DMS153 treated with DMSO at 0.1 percent for 48 hours (cell line): Measurements from ENCODE around the gene CPED1.
"Not testable (repeated sequence)": the region's sequence is repeated elsewhere in the genome, so short reads cannot be mapped to it uniquely, and the experiment has no call there.

Experiments used
- DNase-seq: peaks from one replicate; lab custom pipeline; 2025; ENCODE audit not compliant: unreplicated experiment; lab: John Stamatoyannopoulos, UW

Gene CPED1

DNA sequence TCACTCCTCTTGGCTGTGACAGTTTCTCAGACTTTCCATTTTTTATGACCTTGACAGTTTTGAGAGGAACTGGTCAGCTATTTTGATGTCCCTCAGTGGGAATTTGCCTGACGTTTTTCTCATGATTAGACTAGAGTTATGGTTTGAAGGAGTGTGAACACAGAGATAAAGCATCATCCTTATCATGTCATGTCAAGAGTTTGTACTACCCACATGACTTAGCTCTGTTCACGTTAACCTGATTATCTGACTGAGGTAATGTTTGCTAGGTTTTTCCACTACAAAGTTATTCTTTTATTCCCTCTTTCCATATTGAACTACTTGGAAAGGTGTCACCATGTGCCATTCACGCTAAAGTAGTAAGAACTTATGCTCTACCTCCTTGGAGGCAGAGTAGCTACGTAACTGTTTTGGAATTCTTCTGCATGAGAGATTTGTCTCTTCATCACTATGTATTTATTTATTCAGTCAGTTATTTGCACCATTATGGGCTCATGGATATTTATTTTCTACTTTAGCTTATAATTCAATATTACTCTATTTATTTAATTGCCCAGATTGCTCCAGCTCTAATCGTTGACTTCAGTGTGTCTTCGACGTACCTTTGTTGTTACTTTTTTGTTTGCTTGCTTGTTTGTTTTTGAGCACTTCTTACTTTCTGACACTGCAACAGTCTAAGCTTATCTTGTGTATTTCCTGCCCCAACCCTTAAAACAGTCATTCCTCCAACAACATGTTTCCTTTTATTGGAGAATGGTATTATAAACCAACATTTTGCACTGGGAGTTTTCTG lies 50.4 kb downstream of the CPED1 start:
- DNase-seq, result no peak

DNA sequence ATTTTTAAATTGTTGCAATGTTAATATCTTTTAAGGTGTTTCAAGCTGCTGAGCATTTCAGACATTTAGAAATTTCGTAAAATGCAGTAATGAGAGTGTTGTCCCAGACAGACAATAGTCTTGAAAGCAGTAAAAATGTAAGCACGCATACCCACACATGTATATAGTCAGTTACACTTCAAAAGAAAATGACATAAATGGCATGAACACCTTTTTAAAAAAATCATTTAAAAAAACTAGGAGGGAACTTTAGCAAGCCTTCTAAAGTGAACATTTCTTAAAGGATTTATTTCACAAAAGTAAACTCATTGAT lies 51.0 kb downstream of the CPED1 start:
- DNase-seq, result no peak

GRCh38 chr7:121039994-121040393 lies 51.5 kb downstream of the CPED1 start:
- no peak for DNase-seq

- DNase-seq, result peak; percentile 13
Measured at GRCh38 chr7:121041516-121042148, 53.1 kb downstream of the CPED1 start.

- DNase-seq, result no peak
Measured at GRCh38 chr7:121042195-121042594, 53.7 kb downstream of the CPED1 start.

GRCh38 chr7:121042899-121043298 lies 54.4 kb downstream of the CPED1 start:
- DNase-seq, result no peak

GRCh38 chr7:121043314-121044234 lies 55.1 kb downstream of the CPED1 start:
- DNase-seq, result no peak

GRCh38 chr7:121045090-121045489 lies 56.6 kb downstream of the CPED1 start:
- no peak for DNase-seq

DNA sequence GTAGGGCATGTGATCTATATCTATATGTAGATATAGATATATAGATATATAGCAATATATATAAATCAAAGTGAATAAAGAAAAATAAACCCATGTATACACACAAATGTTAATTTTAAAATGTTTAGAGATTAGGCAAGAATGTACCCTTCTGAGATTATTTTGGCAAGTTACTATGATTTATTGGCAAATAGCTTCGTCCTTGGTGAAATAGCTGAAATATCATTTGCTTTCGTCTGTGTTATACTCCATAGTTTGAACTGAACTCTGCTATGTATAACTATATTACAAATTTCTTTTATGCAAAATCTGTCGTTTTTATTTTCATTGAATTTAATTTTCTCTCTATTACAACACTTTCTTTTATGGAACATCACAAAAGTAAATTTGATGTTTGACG lies 57.5 kb downstream of the CPED1 start:
- DNase-seq, result no peak

DNA sequence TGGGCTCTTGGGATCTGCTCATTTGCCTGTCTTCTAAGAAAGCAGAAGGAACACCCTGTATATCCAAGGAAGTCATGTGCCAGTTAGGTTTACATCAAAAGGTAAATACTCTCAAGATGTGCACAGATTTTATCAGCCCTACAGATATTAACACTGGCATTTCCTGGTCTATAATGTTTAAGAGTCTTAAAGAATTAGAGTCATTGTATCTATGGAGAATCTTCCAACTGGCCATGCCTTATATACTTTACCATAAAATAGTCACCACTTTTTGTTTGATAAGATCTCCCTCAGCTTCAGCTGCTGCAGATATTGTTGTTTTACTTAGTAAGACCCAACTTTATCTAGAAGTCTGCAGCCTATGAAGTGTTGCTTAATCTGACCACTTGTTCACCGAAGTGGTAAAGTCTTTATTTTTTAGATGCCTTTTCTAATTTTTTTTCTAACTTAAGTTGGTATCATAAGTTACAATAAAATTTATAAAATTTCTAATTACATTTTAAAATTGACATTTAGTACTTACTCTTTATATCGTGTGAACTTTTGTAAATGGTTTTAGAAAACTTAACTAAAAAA lies 58.5 kb downstream of the CPED1 start:
- no peak for DNase-seq

DNA sequence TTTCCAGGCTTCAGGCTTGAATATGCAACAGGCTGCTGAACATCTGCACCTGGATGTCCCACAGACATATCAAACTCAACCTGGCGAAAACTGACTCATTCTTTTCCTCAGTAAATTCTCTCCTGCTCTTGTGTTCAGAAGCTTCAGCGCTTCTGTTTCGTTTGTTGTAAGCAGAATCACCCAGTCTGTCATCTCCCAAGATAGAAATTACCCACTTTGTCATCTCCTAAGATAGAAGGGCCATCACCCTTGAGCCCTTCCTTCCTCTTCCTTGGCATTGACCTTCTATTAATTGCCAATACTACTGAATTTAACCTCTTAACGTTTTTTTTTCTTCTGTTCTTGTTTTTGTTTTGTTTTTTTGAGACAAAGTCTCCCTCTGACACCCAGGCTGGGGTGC lies 59.7 kb downstream of the CPED1 start:
- DNase-seq, result no peak

DNA sequence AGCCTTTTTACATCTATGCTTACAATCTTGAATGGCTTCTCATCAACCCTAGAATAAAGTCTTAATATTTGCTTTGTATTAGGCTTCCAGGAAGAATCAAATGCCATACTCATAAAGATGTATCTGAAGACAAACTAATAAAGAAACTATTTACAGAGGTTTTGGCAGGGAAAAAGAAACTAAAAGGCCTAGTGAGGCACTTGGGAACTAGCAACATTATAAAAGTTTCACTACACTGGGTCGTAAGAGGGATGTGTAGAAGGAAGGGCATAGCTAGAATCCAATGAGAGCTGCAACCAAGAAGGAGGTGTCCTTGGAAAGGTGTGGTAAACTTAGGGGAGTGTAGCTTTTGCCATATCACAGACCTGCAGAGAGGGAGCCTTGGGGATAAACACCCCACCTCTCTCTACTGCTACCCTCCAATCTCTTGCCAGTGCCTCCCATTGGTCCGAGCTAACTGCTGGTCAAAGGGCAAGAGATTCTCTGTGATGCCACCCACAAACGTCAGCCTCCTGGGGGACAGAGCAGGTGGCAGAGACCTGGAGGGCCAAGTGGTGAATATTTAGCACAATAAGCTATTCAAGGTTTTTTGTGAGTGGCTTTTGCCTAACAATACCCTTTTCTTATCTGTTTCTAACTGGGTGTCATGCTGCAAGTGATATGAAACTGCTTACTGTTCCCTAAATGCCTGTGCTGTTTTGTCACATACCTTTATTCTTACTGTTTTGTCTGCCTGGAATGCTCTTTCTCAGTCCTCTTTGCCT lies 60.7 kb downstream of the CPED1 start:
- DNase-seq, result no peak

- DNase-seq, result no peak
Measured at GRCh38 chr7:121049897-121050296, 61.4 kb downstream of the CPED1 start.

GRCh38 chr7:121053219-121053618 lies 64.7 kb downstream of the CPED1 start:
- no peak for DNase-seq

- no peak for DNase-seq
Measured at GRCh38 chr7:121054925-121055324, 66.4 kb downstream of the CPED1 start.

DNA sequence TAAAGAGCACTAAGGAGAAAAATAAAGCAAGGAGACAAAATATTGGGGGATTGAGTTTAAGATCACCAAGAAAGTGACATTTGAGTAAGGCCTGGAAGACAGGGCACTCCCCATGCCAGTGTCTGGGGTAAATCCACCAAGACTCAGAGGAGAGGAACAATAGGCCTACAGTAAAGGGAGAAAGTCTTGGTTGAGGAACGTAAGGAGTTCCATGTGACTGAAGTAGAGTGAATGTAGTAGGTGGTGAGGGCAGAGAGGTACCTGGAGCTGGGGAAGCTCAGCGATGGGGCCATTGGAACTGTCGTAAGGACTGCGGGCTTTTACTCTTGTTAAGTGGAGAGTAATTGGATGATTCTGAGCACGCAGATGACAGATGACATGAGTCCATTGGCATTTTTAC lies 69.4 kb downstream of the CPED1 start:
- DNase-seq, result no peak

DNA sequence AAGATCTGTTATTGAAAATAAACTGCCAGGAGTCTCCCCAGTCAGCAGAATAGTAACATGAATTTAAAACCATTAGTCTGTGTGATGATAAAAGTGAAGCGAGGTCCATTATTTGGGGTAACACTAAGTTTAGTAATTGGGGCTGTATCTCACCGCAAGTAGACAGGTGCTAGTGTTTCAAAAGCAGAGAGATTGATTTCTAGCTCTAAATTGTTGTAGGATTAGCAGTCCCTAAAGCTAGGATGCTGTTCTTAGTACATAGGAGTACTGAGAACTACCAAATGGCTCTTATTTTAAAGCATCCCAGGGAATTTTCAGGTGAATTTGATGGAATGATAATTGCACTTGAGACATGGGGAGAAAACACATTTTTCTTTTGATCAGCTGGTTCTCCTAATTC lies 70.5 kb downstream of the CPED1 start:
- no peak for DNase-seq

DNA sequence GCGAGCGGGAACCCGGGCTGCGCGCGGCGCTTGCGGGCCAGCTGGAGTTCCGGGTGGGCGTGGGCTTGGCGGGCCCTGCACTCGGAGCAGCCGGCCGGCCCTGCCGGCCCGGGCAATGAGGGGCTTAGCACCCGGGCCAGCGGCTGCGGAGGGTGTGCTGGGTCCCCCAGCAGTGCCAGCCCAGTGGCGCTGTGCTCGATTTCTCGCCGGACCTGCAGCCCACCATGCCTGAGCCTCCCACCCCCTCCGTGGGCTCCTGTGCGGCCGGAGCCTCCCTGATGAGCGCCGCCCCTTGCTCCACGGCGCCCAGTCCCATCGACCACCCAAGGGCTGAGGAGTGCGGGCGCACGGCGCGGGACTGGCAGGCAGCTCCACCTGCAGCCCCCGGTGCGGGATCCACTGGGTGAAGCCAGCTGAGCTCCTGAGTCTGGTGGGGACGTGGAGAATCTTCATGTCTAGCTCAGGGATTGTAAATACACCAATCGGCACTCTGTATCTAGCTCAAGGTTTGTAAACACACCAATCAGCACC lies 71.5 kb downstream of the CPED1 start:
- DNase-seq, result not testable (repeated sequence)

DNA sequence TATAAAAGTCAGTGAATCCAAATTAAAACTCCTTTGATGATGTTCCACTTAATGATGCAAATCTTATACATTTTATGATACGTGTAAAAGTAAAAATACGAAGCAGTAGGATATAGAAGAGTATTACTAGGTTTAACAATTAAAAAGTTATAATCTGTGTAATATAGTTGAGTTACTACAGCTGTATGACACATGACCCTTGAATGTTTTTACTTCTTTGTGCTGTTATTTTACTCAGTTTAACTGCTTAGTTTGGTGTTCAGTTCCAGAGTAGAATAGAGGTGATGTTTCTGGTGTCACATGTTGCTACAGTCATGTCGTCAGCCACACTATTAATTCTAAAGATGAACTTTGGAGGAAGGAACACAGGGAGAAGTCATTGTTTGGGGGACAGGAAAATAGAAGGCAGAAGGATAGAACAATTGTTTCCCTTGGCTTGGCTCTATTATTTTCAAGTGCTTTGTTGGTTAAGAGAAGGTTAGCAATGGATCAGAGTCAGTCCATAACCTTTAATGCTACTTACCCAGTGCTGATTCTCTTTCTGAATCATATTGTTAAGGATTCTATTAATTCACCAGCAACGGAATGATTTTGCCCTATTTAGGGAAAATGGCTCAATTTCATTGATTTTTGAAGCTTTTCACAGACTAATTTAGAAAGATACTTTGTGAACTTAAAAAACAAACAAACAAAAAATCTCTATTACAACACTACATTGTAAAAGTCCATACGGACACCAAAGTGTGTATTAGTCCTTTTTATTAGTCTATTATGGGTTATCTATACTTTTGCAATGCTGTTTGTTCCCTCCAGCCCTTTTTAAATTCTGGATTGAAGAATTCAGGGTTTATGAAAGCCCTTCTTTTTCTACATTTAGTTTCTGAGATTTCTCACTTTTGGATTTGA lies 73.4 kb downstream of the CPED1 start:
- no peak for DNase-seq
